ENCODE results near the gene TMEM235. TPM values are rescaled to one million over a fixed set of nuclear protein-coding genes. Genes with fewer than 3 reads are reported as not detected.

Gene TMEM235
- total and polyA plus RNA-seq, 9 of the 15 experiments (the other 6 are each of a cell fraction or from before 2014, with no cell fraction given): not detected

- peak; percentile 16 for TF ChIP-seq VEZF1 (CRISPR knock-in tag; IDR thresholded peaks at IDR 0.05)
- no peak for TF ChIP-seq CHD2 (IDR thresholded peaks at IDR 0.05; ENCODE audit: low read depth, low read length)
- TF ChIP-seq, protein P1, sequence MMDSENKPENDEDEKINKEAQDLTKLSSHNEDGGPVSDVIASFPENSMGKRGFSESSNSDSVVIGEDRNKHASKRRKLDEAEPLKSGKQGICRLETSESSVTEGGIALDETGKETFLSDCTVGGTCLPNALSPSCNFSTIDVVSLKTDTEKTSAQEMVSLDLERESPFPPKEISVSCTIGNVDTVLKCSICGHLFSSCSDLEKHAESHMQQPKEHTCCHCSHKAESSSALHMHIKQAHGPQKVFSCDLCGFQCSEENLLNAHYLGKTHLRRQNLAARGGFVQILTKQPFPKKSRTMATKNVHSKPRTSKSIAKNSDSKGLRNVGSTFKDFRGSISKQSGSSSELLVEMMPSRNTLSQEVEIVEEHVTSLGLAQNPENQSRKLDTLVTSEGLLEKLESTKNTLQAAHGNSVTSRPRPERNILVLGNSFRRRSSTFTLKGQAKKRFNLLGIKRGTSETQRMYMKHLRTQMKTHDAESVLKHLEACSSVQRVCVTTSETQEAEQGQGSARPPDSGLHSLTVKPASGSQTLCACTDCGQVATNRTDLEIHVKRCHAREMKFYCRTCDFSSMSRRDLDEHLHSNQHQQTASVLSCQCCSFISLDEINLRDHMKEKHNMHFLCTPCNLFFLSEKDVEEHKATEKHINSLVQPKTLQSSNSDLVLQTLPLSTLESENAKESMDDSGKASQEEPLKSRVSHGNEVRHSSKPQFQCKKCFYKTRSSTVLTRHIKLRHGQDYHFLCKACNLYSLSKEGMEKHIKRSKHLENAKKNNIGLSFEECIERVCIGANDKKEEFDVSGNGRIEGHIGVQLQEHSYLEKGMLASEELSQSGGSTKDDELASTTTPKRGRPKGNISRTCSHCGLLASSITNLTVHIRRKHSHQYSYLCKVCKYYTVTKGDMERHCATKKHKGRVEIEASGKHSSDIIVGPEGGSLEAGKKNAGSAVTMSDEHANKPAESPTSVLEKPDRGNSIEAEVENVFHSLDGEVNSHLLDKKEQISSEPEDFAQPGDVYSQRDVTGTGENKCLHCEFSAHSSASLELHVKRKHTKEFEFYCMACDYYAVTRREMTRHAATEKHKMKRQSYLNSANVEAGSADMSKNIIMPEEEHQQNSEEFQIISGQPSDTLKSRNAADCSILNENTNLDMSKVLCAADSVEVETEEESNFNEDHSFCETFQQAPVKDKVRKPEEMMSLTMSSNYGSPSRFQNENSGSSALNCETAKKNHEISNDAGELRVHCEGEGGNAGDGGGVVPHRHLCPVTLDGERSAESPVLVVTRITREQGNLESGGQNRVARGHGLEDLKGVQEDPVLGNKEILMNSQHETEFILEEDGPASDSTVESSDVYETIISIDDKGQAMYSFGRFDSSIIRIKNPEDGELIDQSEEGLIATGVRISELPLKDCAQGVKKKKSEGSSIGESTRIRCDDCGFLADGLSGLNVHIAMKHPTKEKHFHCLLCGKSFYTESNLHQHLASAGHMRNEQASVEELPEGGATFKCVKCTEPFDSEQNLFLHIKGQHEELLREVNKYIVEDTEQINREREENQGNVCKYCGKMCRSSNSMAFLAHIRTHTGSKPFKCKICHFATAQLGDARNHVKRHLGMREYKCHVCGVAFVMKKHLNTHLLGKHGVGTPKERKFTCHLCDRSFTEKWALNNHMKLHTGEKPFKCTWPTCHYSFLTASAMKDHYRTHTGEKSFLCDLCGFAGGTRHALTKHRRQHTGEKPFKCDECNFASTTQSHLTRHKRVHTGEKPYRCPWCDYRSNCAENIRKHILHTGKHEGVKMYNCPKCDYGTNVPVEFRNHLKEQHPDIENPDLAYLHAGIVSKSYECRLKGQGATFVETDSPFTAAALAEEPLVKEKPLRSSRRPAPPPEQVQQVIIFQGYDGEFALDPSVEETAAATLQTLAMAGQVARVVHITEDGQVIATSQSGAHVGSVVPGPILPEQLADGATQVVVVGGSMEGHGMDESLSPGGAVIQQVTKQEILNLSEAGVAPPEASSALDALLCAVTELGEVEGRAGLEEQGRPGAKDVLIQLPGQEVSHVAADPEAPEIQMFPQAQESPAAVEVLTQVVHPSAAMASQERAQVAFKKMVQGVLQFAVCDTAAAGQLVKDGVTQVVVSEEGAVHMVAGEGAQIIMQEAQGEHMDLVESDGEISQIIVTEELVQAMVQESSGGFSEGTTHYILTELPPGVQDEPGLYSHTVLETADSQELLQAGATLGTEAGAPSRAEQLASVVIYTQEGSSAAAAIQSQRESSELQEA (IDR thresholded peaks at IDR 0.05; ENCODE audit: low read depth): peak; percentile 70
- TF ChIP-seq ZNF140 (CRISPR knock-in tag; IDR thresholded peaks at IDR 0.05): no peak
- peak; percentile 55 for TF ChIP-seq ARID1B (IDR thresholded peaks at IDR 0.05)
- TF ChIP-seq ZNF507 (tag; conservative IDR thresholded peaks at IDR 0.05): no peak
- TF ChIP-seq ZBTB26 (CRISPR knock-in tag; IDR thresholded peaks at IDR 0.05): peak; percentile 85
- no peak for TF ChIP-seq ZFP91 (CRISPR knock-in tag; IDR thresholded peaks at IDR 0.05)
- no peak for TF ChIP-seq OTX1 (CRISPR knock-in tag; IDR thresholded peaks at IDR 0.05)
- TF ChIP-seq FOSL1 (tag; conservative IDR thresholded peaks at IDR 0.05): no peak
- TF ChIP-seq XRCC3 (IDR thresholded peaks at IDR 0.05): no peak
- peak; percentile 28 for TF ChIP-seq TEAD4 (IDR thresholded peaks at IDR 0.05; ENCODE audit: low read length)
- TF ChIP-seq TEAD4 (CRISPR knock-in tag; IDR thresholded peaks at IDR 0.05; ENCODE audit: borderline replicate concordance): no peak
- TF ChIP-seq, protein P2, sequence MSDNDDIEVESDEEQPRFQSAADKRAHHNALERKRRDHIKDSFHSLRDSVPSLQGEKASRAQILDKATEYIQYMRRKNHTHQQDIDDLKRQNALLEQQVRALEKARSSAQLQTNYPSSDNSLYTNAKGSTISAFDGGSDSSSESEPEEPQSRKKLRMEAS (CRISPR knock-in tag; IDR thresholded peaks at IDR 0.05): peak; percentile 38; the same call in 1 of the 2 replicates
Observed at GRCh38 chr17:78256707-78257591, 25.5 kb downstream of the TMEM235 start (continued).
